T-helper 1 cell treated with Interleukin-12 subunit alpha and Interleukin-12 subunit beta and Interleukin-4 antibody, amounts not matched to agents 30 μg/mL and 1 μg/mL, for 36 hours (primary cell): ENCODE data around the gene ANGPTL2.

Experiments
- H3K27ac Mint-ChIP-seq: one replicate; pipeline ENCODE4 v1.8.0; 2021; ENCODE audit warnings: mild to moderate bottlenecking, mixed read lengths
- H3K27me3 Mint-ChIP-seq: one replicate; pipeline ENCODE4 v1.8.0; 2021; ENCODE audit warnings: low read depth, mixed read lengths
- H3K36me3 Mint-ChIP-seq: one replicate; pipeline ENCODE4 v1.8.0; 2021; ENCODE audit warnings: low read depth, mixed read lengths
- H3K4me1 Mint-ChIP-seq: one replicate; pipeline ENCODE4 v1.8.0; 2021; ENCODE audit warnings: low read depth, mixed read lengths
- H3K4me3 Mint-ChIP-seq: one replicate; pipeline ENCODE4 v1.8.0; 2021; ENCODE audit warnings: mild to moderate bottlenecking, moderate library complexity, mixed read lengths
- H3K9me3 Mint-ChIP-seq: one replicate; pipeline ENCODE4 v1.8.0; 2021; ENCODE audit warnings: mixed read lengths

The ANGPTL2 gene

DNA sequence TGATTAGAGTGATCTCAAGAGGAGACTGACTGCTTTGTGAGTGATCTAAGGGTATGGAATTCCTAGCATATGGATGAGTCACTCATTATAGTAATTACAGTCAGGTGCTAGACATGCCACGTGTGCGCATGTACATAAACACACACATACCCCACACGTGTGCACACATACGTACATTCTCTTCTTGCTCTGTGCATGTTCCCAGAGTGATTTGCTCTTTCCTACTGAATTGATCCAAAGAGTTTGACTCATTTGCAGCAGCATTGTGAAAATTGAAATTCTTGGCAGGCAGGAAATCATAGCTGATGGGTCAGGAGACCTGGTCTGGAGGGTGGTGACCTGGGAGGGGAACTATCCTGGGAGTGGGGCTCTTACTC, 63.8 kb downstream of the ANGPTL2 start:
- Mint-ChIP-seq H3K4me1 (peaks cover 31% of the 10 kb centered on the region), H3K4me3 (no peak overlapping the region), H3K27ac (no peak overlapping the region), H3K36me3 (peaks cover 6% of the 10 kb centered on the region), H3K27me3 (no peaks in the 10 kb centered on the region), H3K9me3 (no peaks in the 10 kb centered on the region)

DNA sequence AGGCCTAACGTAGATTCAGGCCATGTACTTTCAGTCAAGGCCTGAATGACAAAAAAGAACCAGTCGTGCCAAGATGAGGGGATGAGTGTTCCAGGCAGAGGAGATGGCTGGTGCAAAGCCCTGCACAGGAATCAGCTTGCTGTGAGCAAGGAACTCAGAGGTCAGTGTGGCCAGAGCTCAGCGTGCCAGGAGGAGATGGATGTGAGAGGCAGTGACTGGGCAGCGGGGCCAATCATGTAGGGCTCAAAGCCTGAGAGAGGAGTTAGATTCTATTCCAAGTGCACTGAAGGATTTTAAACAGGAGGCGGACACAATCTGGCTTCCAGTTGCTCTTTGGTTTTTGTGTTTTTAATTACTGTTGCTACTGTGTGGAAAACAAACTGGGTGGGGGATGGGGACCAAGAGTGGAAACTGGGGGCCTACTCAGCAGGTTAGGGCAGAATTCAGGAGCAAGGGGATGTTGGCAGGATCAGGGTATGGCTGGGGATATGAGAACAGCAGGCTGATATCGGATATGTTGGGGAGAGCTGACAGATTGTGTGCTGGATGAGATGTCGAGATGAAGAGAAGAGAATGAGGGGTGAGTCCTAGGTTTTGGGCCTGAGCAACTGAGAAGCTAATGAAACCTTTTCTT, 64.3 kb downstream of the ANGPTL2 start:
- Mint-ChIP-seq H3K4me3 (no peak overlapping the region), H3K36me3 (peaks cover 6% of the 10 kb centered on the region), H3K4me1 (peaks cover 31% of the 10 kb centered on the region), H3K27ac (no peak overlapping the region), H3K9me3 (no peaks in the 10 kb centered on the region), H3K27me3 (no peaks in the 10 kb centered on the region)

DNA sequence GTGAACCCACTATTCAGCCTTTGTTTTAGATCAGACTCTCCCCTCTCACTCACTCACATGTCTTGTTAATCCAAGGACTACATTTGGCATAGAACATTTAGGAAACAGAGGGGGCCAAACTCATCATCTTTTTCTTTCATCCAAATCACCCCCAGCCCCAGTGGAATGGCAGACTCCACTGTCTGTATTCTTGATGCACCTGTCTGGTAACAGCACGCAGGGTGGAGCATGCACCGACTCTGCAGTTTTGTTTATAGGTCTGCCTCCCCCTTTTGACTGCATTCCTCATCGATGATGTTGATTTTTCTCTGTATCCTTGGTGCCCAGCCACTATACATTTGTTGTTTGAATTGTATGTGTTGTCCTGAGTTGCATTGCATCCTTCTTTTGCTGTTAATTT, 66.0 kb downstream of the ANGPTL2 start:
- no peaks in the 10 kb centered on the region for H3K27me3 Mint-ChIP-seq
- no peak overlapping the region for H3K27ac Mint-ChIP-seq

DNA sequence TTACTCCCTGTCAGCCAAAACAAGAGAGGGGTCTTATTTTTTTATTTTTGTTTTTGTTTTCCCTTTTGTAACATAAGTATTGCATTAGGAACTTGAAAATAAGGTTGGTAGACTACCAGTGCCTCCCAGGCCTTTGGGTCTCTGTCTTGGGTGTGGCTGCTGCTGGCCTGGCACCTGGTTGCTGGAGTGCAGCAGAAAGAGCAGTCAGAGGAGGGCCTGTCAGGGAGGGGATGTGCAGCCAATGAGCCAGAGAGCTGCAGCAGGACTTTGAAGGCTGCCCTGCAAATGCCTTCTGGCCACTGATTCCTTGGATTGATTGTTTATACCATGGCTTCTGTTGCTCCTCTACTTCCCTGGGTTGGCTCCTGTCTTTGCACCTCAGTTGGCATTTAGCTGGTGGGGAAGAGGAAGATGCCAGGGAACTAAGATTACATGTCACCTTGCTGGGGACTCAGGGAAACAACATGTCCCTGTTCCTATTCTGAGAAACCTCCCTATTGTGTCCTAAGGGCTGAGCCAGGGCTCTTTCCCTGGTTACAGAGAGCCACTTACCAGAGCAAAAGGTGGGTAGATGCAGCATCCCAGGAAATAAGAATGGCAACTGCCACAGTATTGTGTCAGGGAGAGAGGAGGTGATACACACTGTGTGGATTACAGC, 66.6 kb downstream of the ANGPTL2 start:
- Mint-ChIP-seq H3K27me3 (no peaks in the 10 kb centered on the region), H3K36me3 (peaks cover 4% of the 10 kb centered on the region), H3K4me3 (no peak overlapping the region), H3K9me3 (no peaks in the 10 kb centered on the region), H3K27ac (no peak overlapping the region), H3K4me1 (peaks cover 39% of the 10 kb centered on the region)

More for the DNA sequence above, 66.0 kb downstream of the ANGPTL2 start:
- Mint-ChIP-seq H3K36me3 (peaks cover 4% of the 10 kb centered on the region), H3K4me3 (no peak overlapping the region), H3K4me1 (peaks cover 33% of the 10 kb centered on the region), H3K9me3 (no peaks in the 10 kb centered on the region)

DNA sequence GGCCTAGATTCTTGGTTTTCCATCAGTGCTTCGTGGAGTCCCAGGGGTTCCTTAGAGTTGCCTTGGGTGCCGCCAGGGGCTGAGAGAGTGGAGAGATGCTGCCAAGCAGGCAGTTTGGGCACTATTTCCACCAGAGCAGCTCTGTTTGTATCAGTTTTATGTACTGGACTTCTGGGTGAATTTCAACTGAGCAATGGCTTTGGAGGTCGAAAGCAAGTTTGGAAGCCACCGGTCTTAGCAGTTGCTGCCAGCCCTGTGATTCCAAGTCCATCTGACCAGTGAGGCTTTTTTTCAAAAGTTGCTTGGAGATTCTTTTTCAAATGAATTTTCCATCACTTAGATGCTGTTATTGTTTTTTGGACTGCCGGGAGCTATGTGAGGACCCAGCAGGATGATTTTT, 68.5 kb downstream of the ANGPTL2 start:
- Mint-ChIP-seq H3K4me1 (peaks cover 44% of the 10 kb centered on the region), H3K9me3 (no peaks in the 10 kb centered on the region), H3K4me3 (no peak overlapping the region), H3K36me3 (peaks cover 3% of the 10 kb centered on the region), H3K27ac (no peak overlapping the region), H3K27me3 (no peaks in the 10 kb centered on the region)

DNA sequence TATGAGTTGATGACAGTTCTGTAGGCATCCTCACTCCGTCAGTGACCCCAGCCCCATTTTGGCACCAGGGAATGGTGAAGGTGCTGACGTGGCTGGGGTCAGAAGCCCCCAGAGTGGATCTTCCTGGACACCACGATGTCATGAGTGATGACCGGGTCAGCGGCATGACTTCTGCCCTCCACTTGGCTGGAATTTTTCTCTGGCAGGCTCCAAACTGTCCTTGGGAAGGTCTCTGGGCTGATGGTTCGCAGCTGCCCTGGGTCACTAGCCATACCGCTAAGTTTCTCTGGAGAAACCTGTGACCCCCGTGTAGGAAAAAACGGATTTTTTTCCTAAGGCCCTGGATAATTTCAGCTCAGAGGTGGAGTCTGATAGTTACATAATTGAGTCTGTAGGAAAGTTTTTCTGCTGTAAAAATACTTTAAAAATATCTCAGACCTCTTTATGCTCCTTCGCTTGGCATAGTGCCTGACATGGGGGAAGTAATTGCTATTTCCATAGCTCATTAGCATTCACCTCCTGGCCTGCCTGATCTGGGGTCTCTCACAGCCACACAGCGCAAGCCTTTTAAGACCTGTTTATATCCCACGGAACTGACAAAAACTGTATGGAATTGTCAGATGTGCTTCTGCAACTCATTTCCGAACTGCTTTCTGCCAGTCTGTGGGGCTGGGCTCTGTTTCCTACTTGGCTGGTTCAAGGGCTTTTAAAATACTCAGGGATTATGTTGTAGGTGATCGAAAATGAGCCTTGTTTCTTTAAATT, 69.2 kb downstream of the ANGPTL2 start:
- no peak overlapping the region for H3K4me3 Mint-ChIP-seq
- H3K36me3 Mint-ChIP-seq: peaks cover 3% of the 10 kb centered on the region
- no peak overlapping the region for H3K27ac Mint-ChIP-seq
- no peaks in the 10 kb centered on the region for H3K9me3 Mint-ChIP-seq
- peaks cover 45% of the 10 kb centered on the region for H3K4me1 Mint-ChIP-seq
- H3K27me3 Mint-ChIP-seq: no peaks in the 10 kb centered on the region

DNA sequence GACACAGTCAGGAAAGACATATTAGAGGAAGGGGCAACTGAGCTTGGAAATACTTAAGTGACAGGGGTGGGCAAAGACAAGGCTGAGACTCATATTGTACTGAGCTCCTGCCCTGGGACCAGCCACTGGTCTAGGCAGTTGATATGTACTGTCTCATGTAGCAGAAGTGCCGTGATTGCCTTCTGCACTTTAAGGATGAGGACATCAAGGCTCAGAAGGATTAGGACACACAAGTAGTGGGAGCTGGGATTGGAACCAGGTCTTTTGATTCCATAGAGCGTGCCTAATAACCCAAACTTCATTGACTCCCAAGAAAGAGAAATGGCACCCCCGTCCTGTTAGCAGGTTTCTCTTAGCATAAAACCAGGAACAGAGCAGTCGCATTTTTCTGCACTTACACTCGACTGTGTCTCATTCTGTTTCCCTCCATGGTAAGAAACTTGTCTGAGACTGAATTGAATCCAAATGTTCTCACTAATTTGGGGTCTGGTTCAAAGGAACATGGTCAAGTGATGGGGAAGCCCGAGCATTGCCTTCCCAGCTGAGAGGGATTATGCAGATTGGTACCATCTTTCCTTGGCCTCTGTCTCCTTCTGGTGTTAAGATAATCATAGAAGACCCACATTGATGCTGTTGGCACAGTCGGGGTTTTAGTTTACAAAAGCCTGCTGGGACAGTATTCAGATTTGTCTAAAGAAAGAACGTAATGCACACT, 70.4 kb downstream of the ANGPTL2 start:
- no peaks in the 10 kb centered on the region for H3K9me3 Mint-ChIP-seq
- no peak overlapping the region for H3K27ac Mint-ChIP-seq
- peaks cover 46% of the 10 kb centered on the region for H3K4me1 Mint-ChIP-seq
- no peak overlapping the region for H3K4me3 Mint-ChIP-seq
- H3K36me3 Mint-ChIP-seq: peaks cover 5% of the 10 kb centered on the region
- no peaks in the 10 kb centered on the region for H3K27me3 Mint-ChIP-seq

DNA sequence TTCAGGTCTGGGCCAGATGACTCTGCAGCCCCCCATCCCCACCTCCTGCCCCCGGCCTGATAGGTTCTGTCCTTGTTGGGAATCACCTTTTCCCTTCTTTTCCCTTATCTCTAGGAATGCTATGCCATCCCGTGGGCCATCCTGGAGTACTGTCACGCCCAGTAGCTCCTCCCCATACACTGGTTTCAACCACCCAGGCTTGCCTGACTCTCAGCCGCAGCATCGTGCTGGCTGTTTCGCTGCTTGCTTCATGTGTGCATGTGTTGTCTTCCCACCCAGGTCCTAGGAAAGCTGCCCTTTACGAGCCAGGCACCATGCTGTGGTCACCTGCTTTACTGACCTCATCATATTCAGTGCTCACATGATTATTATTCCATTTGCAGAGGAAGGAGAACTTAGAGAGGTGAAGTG, 71.8 kb downstream of the ANGPTL2 start:
- no peaks in the 10 kb centered on the region for H3K27me3 Mint-ChIP-seq
- H3K4me3 Mint-ChIP-seq: peak overlapping the region; percentile 5
- peaks cover 5% of the 10 kb centered on the region for H3K36me3 Mint-ChIP-seq
- H3K27ac Mint-ChIP-seq: peak overlapping the region; percentile 56
- peaks cover 48% of the 10 kb centered on the region for H3K4me1 Mint-ChIP-seq
- H3K9me3 Mint-ChIP-seq: no peaks in the 10 kb centered on the region

DNA sequence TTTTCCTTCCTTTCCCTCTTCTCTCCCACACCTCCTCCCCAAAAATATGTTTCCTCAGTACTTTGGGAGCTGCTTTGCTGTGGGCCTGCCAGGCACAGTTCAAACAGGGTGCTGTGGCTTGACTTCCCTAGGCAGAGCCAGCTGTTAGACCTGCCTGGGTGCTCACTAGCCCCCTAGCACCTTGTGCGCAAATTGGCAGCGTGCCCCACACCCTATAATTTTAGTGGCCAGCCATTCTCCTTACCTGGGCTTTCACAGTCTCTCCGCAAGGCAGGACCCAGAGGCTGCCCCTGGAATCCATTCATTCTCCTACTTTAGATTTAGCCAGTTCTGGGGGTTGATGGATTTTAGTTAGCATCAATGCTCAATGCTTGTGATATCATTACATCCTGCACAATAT, 72.3 kb downstream of the ANGPTL2 start:
- Mint-ChIP-seq H3K27ac (peak overlapping the region; percentile 81), H3K4me3 (no peak overlapping the region), H3K27me3 (no peaks in the 10 kb centered on the region), H3K36me3 (peaks cover 5% of the 10 kb centered on the region), H3K4me1 (peaks cover 47% of the 10 kb centered on the region), H3K9me3 (no peaks in the 10 kb centered on the region)

DNA sequence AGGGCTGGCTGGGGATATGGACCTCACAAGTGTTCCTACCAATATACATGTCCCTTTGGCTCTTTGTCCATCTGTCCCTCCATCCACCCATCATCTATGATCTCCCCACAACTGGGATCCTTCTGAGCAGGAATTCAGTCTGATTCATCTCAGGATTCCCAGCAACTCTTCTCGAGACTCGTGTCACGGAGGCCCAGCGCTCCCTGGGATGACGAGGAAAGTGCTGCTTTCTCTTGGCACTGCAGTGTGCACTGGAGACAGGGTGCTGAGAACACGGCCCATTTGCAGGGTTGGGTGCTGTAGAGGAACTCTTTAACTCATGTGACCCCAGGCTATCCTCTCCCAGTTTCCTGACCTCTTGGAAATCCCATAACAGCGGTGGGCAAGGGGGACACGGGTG, 72.9 kb downstream of the ANGPTL2 start:
- no peak overlapping the region for H3K4me3 Mint-ChIP-seq
- peak overlapping the region; percentile 26 for H3K27ac Mint-ChIP-seq

DNA sequence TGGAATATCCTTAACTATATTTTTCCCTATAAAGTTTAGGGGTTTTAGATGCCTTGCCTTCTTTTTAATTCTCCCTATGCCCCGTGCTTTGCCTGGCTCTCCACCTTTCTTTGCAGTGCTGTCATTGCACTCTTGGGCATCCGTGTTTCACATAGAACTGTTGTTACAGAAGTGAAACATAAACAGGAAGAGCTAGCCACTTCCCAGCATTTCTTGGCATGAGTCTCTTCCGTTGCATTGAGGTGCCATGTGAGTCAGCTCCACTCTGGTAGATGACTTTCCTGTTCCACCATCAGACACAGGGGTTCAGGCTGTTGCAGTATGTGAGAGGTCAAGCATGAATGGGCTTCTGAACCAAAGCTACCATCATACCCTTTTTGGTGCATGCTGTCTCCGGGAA, 73.4 kb downstream of the ANGPTL2 start:
- H3K27me3 Mint-ChIP-seq: peaks cover 5% of the 10 kb centered on the region
- H3K4me1 Mint-ChIP-seq: peaks cover 47% of the 10 kb centered on the region
- peak overlapping the region; percentile 71 for H3K4me3 Mint-ChIP-seq
- no peaks in the 10 kb centered on the region for H3K9me3 Mint-ChIP-seq
- H3K36me3 Mint-ChIP-seq: peaks cover 5% of the 10 kb centered on the region
- H3K27ac Mint-ChIP-seq: peak overlapping the region; percentile 84

More for the DNA sequence above, 72.9 kb downstream of the ANGPTL2 start:
- peaks cover 4% of the 10 kb centered on the region for H3K27me3 Mint-ChIP-seq
- H3K36me3 Mint-ChIP-seq: peaks cover 5% of the 10 kb centered on the region
- no peaks in the 10 kb centered on the region for H3K9me3 Mint-ChIP-seq
- peaks cover 47% of the 10 kb centered on the region for H3K4me1 Mint-ChIP-seq

DNA sequence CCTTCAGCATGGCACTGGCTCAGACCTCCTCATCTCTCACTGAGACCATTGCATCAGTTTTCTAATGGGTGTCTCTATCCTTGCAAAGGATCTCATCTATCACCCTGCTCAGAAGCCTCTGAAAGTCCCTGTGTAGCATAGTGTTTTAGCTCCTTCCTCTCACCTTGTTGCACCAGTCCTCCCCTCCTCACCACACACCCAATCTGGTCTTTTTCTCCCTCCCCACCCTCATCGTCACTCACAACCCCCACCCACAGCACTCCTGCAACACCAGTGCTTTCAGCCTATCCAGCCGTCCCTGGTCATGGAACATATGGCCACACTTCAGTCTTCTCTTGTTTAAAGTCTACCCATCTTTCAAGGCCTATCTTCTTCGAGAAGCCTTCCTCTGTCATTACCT, 74.5 kb downstream of the ANGPTL2 start:
- Mint-ChIP-seq H3K36me3 (peaks cover 5% of the 10 kb centered on the region), H3K27ac (peak overlapping the region; percentile 84), H3K27me3 (peaks cover 14% of the 10 kb centered on the region), H3K9me3 (no peaks in the 10 kb centered on the region), H3K4me3 (peak overlapping the region; percentile 21), H3K4me1 (peaks cover 47% of the 10 kb centered on the region)

DNA sequence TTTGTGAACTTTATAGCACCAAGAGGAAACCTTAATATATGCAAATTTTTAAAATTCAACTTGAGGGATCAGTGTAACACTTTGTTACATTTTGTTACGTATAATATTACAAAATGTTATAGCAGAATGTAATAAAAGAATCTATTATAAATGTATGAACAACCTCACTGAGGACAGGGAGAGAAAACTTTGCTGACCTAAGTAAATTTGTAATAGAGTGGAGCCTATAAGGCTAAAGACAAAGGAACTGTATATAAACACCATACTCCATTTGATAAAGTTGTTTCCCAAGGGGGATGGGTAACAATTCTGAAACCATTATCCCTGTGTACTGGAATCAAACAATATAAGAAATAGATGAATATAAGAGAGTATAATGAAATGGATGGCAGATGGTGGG, 77.3 kb downstream of the ANGPTL2 start:
- Mint-ChIP-seq H3K4me3 (no peak overlapping the region), H3K4me1 (peaks cover 33% of the 10 kb centered on the region), H3K27me3 (peaks cover 17% of the 10 kb centered on the region), H3K36me3 (peaks cover 3% of the 10 kb centered on the region), H3K9me3 (no peaks in the 10 kb centered on the region), H3K27ac (no peak overlapping the region)

DNA sequence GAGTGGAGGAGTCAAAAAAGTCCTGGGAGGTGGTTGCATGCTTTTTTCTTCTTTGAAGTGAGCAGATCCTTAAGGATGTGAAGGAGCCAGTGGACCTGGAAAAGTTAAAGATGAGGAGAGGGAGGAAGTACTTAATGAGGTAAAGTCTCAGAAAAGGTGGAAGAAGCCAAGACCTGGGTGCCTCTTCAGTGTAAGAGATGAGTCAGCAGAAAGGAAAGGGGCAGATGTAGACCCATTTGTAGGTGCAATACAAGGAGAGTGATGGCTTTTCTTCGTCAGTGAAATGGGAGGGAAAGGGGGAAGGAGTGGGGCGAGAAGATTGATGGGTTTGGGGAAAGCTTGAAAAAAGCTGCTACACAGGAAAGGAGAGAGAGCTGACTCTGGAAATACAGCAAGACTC, 82.9 kb downstream of the ANGPTL2 start:
- H3K36me3 Mint-ChIP-seq: no peaks in the 10 kb centered on the region
- H3K4me3 Mint-ChIP-seq: no peak overlapping the region
- H3K4me1 Mint-ChIP-seq: peaks cover 3% of the 10 kb centered on the region
- H3K27me3 Mint-ChIP-seq: peaks cover 12% of the 10 kb centered on the region
- H3K27ac Mint-ChIP-seq: no peak overlapping the region
- no peaks in the 10 kb centered on the region for H3K9me3 Mint-ChIP-seq
